ENCODE data around the gene RAB25. TPM values are rescaled to one million over a fixed set of nuclear protein-coding genes. Genes with fewer than 3 reads are reported as not detected.

RAB25 gene
- total RNA-seq, 1 experiment from 2014 or later, result not detected

DNA sequence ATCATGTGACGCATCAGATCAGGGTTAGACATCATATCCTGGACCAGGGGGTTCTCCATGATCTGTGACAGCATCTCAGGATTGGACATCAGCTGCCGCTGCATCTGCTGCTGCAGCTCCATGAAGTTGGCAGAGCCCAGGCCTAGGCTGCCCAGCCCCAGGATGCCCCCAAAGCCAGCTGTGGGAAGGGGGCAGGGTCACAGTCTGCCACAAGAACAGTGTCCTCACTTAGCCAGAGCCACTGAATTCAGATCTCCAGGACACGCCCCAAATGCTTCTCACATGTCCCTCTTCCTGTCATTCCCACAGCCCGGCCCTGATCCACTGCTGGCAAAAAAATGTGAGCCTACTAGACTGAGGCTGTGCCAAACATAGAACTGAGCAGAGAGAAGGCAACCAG, 10.6 kb upstream of the RAB25 start:
- TF ChIP-seq POLR2AphosphoS5 (IDR thresholded peaks at IDR 0.05; ENCODE audit: low read depth, low read length) (no peak), TCF7L2 (IDR thresholded peaks at IDR 0.05; ENCODE audit: low read depth, low read length) (no peak), SIN3A (IDR thresholded peaks at IDR 0.05; ENCODE audit: borderline replicate concordance, insufficient read depth, low read depth, low read length) (no peak)
- TF ChIP-seq, protein P1, sequence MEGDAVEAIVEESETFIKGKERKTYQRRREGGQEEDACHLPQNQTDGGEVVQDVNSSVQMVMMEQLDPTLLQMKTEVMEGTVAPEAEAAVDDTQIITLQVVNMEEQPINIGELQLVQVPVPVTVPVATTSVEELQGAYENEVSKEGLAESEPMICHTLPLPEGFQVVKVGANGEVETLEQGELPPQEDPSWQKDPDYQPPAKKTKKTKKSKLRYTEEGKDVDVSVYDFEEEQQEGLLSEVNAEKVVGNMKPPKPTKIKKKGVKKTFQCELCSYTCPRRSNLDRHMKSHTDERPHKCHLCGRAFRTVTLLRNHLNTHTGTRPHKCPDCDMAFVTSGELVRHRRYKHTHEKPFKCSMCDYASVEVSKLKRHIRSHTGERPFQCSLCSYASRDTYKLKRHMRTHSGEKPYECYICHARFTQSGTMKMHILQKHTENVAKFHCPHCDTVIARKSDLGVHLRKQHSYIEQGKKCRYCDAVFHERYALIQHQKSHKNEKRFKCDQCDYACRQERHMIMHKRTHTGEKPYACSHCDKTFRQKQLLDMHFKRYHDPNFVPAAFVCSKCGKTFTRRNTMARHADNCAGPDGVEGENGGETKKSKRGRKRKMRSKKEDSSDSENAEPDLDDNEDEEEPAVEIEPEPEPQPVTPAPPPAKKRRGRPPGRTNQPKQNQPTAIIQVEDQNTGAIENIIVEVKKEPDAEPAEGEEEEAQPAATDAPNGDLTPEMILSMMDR (IDR thresholded peaks at IDR 0.05), result no peak
- TF ChIP-seq, protein P2, sequence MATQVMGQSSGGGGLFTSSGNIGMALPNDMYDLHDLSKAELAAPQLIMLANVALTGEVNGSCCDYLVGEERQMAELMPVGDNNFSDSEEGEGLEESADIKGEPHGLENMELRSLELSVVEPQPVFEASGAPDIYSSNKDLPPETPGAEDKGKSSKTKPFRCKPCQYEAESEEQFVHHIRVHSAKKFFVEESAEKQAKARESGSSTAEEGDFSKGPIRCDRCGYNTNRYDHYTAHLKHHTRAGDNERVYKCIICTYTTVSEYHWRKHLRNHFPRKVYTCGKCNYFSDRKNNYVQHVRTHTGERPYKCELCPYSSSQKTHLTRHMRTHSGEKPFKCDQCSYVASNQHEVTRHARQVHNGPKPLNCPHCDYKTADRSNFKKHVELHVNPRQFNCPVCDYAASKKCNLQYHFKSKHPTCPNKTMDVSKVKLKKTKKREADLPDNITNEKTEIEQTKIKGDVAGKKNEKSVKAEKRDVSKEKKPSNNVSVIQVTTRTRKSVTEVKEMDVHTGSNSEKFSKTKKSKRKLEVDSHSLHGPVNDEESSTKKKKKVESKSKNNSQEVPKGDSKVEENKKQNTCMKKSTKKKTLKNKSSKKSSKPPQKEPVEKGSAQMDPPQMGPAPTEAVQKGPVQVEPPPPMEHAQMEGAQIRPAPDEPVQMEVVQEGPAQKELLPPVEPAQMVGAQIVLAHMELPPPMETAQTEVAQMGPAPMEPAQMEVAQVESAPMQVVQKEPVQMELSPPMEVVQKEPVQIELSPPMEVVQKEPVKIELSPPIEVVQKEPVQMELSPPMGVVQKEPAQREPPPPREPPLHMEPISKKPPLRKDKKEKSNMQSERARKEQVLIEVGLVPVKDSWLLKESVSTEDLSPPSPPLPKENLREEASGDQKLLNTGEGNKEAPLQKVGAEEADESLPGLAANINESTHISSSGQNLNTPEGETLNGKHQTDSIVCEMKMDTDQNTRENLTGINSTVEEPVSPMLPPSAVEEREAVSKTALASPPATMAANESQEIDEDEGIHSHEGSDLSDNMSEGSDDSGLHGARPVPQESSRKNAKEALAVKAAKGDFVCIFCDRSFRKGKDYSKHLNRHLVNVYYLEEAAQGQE (IDR thresholded peaks at IDR 0.05; ENCODE audit: insufficient read depth in 1 of 2, low read depth in 2 of 2, low read length in 1 of 2), result no peak
- in situ Hi-C loops (cut with HindIII; ENCODE audit: low pct_unique_long_range_greater_than_20kb, low sequenced_read_pairs) (no loop called here), intact Hi-C loops (cut with micrococcal nuclease; ENCODE audit: unreplicated experiment) (no loop called here)
- Histone ChIP-seq H3K4me3 (ENCODE audit: low read depth in 2 of 2, low read length in 2 of 2) (no peak overlapping the region), H3K9me3 (ENCODE audit: control insufficient read depth, insufficient read depth, low read depth, low read length) (no peaks in the 10 kb centered on the region), H3K27ac (ENCODE audit: low read length) (no peak overlapping the region), H3K36me3 (ENCODE audit: control insufficient read depth, insufficient read depth, low read length) (peaks cover 3% of the 10 kb centered on the region), H3K4me1 (ENCODE audit: control insufficient read depth, insufficient read depth, low read length) (peaks cover 3% of the 10 kb centered on the region; the same call in 1 of the 2 replicates), H3K27me3 (ENCODE audit: control insufficient read depth, insufficient read depth, low read length) (no peaks in the 10 kb centered on the region)
- BruUV-seq (replicated peaks), result no TSS peak
- ATAC-seq (no peak), DNase-seq (ENCODE audit: low read depth, low spot score) (no peak)
- ChIA-PET POLR2A (no interaction called here), CTCF (no interaction called here)

DNA sequence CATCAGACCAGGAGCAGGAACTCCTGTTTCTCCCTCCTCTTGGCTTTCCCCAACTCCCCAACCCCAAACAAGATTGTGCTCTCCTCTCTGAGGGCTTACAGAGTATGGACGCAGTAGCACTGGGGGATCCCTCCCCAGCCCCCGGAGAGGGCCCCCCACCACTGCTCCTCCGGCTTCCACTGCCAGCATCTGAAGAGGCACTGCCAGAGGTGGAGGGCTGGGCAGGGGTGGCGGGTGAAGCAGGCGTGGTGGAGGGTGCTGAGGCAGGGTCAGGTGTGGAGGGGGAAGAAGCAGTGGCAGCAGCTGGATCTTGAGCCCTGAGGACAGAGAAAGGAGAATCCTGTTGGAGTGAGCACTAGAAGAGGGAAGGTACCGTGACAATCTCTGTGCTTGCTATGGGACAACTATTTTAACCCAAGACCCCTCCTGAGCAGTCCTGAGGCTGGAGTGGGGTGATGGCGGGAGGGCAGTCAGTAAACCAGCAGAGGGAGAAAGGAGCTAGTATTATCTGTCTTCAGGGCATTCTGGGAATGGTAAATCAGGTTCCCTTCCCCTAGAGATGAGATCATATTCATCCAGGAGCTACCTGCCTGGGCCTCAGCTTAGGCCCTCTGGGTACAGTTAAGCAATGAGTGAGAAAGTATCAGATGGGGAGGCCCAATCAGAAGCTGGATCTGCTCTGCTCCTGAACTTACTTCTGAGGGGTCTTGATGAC, 9.8 kb upstream of the RAB25 start:
- intact Hi-C loops (cut with micrococcal nuclease; ENCODE audit: unreplicated experiment) (no loop called here), in situ Hi-C loops (cut with HindIII; ENCODE audit: low pct_unique_long_range_greater_than_20kb, low sequenced_read_pairs) (no loop called here)
- Histone ChIP-seq H3K27me3 (ENCODE audit: control insufficient read depth, insufficient read depth, low read length) (no peaks in the 10 kb centered on the region), H3K4me1 (ENCODE audit: control insufficient read depth, insufficient read depth, low read length) (peaks cover 7% of the 10 kb centered on the region; the same call in 1 of the 2 replicates), H3K27ac (ENCODE audit: low read length) (no peak overlapping the region), H3K4me3 (ENCODE audit: low read depth in 2 of 2, low read length in 2 of 2) (no peak overlapping the region), H3K9me3 (ENCODE audit: control insufficient read depth, insufficient read depth, low read depth, low read length) (no peaks in the 10 kb centered on the region), H3K36me3 (ENCODE audit: control insufficient read depth, insufficient read depth, low read length) (peaks cover 3% of the 10 kb centered on the region)
- BruUV-seq (replicated peaks), result no TSS peak
- no peak for ATAC-seq
- no peak for DNase-seq (ENCODE audit: low read depth, low spot score)
- TF ChIP-seq, protein P1 (IDR thresholded peaks at IDR 0.05), result no peak
- TF ChIP-seq POLR2AphosphoS5 (IDR thresholded peaks at IDR 0.05; ENCODE audit: low read depth, low read length) (no peak), TCF7L2 (IDR thresholded peaks at IDR 0.05; ENCODE audit: low read depth, low read length) (no peak), SIN3A (IDR thresholded peaks at IDR 0.05; ENCODE audit: borderline replicate concordance, insufficient read depth, low read depth, low read length) (no peak)
- TF ChIP-seq, protein P2 (IDR thresholded peaks at IDR 0.05; ENCODE audit: insufficient read depth in 1 of 2, low read depth in 2 of 2, low read length in 1 of 2), result no peak
- POLR2A ChIA-PET, result no interaction called here
- CTCF ChIA-PET, result no interaction called here
